ENCODE results near the gene PEAR1. TPM values are rescaled to one million over a fixed set of nuclear protein-coding genes. Genes with fewer than 3 reads are reported as not detected.

The PEAR1 gene
- total and polyA plus RNA-seq, 2 of the 8 experiments (the other 6 are each of a cell fraction or from before 2014, with no cell fraction given) = 0.63 to 0.71 TPM

GRCh38 chr1:156943756-156944155, 50.2 kb downstream of the PEAR1 start:
- ChIA-PET CTCF (ENCODE audit: partially characterized antibody) (interaction anchor here (0.6 to 1.4 kb wide), 5 partner anchors 13 to 542 kb away, joined by 3 to 4 read pairs (median 3); no protein-coding TSS in a partner anchor), POLR2A (ENCODE audit: partially characterized antibody) (no interaction called here)
- Histone ChIP-seq H2BK12ac (ENCODE audit: low read depth, low read length) (no peak overlapping the region), H2AK5ac (ENCODE audit: low read depth, low read length) (no peak overlapping the region), H3K4me1 (replicated peaks in 1 of 4; ENCODE audit: control insufficient read depth in 3 of 4, insufficient read depth in 4 of 4, low read length in 3 of 4) (no peaks in the 10 kb centered on the region), H2BK20ac (ENCODE audit: low read length) (no peak overlapping the region), H4K5ac (ENCODE audit: insufficient read length, low read depth, low read length) (no peak overlapping the region), H2BK120ac (replicated peaks; ENCODE audit: low read depth, low read length) (no peak overlapping the region), H3K9me3 (ENCODE audit: insufficient read depth in 2 of 2, low read depth in 1 of 2, low read length in 1 of 2) (no peaks in the 10 kb centered on the region), H3K56ac (replicated peaks; ENCODE audit: insufficient read length, low read depth, low read length) (no peak overlapping the region), H3K79me2 (ENCODE audit: control insufficient read depth in 1 of 2, insufficient read depth in 2 of 2, low read length in 2 of 2) (no peaks in the 10 kb centered on the region), H3K27me3 (replicated peaks in 1 of 4; ENCODE audit: control insufficient read depth in 3 of 4, extremely low read depth in 1 of 4, insufficient read depth in 3 of 4, low read length in 3 of 4) (no peaks in the 10 kb centered on the region), H2BK5ac (ENCODE audit: low read depth, low read length) (no peak overlapping the region; the same call in 1 of the 2 replicates), H3K23me2 (ENCODE audit: low read depth, low read length) (no peaks in the 10 kb centered on the region; the same call in 1 of the 2 replicates), H2BK15ac (ENCODE audit: low read length) (no peak overlapping the region), H3K4ac (replicated peaks; ENCODE audit: insufficient read length, low read depth, low read length) (no peak overlapping the region), H4K91ac (replicated peaks; ENCODE audit: insufficient read length, low read length) (no peak overlapping the region), H4K20me1 (replicated peaks in 1 of 2; ENCODE audit: control insufficient read depth in 1 of 2, insufficient read depth in 2 of 2, low read length in 2 of 2) (peaks cover 7 to 13% of the 10 kb centered on the region in 2 experiments), H4K8ac (ENCODE audit: extremely low read depth, insufficient read depth, low read length) (no peak overlapping the region; the same call in 1 of the 2 replicates), H3K4me3 (ENCODE audit: extremely low read depth in 1 of 4, insufficient read depth in 2 of 4, low read depth in 3 of 4, low read length in 4 of 4) (no peak overlapping the region), H3K79me1 (ENCODE audit: low read depth, low read length) (peaks cover 2% of the 10 kb centered on the region), H3K36me3 (ENCODE audit: control insufficient read depth in 2 of 4, insufficient read depth in 4 of 4, low read length in 3 of 4) (peaks cover 43 to 79% (median 61%) of the 10 kb centered on the region in 4 experiments), H3K14ac (ENCODE audit: insufficient read length) (no peak overlapping the region), H3K9ac (replicated peaks in 1 of 4; ENCODE audit: extremely low read depth in 1 of 4, low read depth in 3 of 4, low read length in 3 of 4) (no peak overlapping the region), H3K18ac (ENCODE audit: extremely low read depth, low read length) (no peak overlapping the region), H3K4me2 (ENCODE audit: insufficient read depth in 1 of 2, low read depth in 2 of 2, low read length in 2 of 2) (no peak overlapping the region), H2AFZ (ENCODE audit: low read length) (no peak overlapping the region), H3K27ac (ENCODE audit: low read depth, low read length) (no peak overlapping the region), H3K23ac (ENCODE audit: insufficient read length) (no peak overlapping the region)
- 98% methylated on average over 3 of the region's 3 CpGs; no CpG with 5 or more reads in 1 of the 2 experiments for WGBS, 2 experiments (ENCODE audit: extremely low coverage in 1 of 2, insufficient coverage in 1 of 2, insufficient read length in 1 of 2, insufficient replicate concordance in 2 of 2, low coverage in 1 of 2, low lambda C conversion rate in 2 of 2, missing lambda C conversion rate in 1 of 2)
- FAIRE-seq (no peak), DNase-seq (ENCODE audit: low read depth in 1 of 2, low spot score in 2 of 2) (no peak)
- TF ChIP-seq EZH2 (IDR thresholded peaks at IDR 0.05; ENCODE audit: low read depth, low read length, severe bottlenecking) (no peak), PHF8 (conservative IDR thresholded peaks at IDR 0.05; ENCODE audit: low read depth, low read length) (no peak), JUND (IDR thresholded peaks at IDR 0.05; ENCODE audit: low read length) (no peak), E2F6 (IDR thresholded peaks at IDR 0.05) (no peak), SP2 (IDR thresholded peaks at IDR 0.05; ENCODE audit: low read length) (no peak), HDAC2 (IDR thresholded peaks at IDR 0.05; ENCODE audit: borderline replicate concordance in 1 of 2, low read depth in 2 of 2, low read length in 2 of 2) (no peak), ATF2 (IDR thresholded peaks at IDR 0.05; ENCODE audit: low read length) (no peak), EGR1 (IDR thresholded peaks at IDR 0.05; ENCODE audit: borderline replicate concordance, low read depth, low read length) (no peak), SUZ12 (IDR thresholded peaks at IDR 0.05; ENCODE audit: low read length) (no peak), RXRA (IDR thresholded peaks at IDR 0.05; ENCODE audit: insufficient read depth, low read depth, low read length) (no peak), KDM4A (IDR thresholded peaks at IDR 0.05; ENCODE audit: low read depth, low read length, severe bottlenecking) (no peak)
